ENCODE measurements around the gene WNK2. TPM values are rescaled to one million over a fixed set of nuclear protein-coding genes. Genes with fewer than 3 reads are reported as not detected.
"Not testable (repeated sequence)": the region's sequence is repeated elsewhere in the genome, so short reads cannot be mapped to it uniquely, and the experiment has no call there.

WNK2 gene
- total RNA-seq, 1 donor from 2014 or later, result 1.9 TPM

- Mint-ChIP-seq H3K4me3 (ENCODE audit: unreplicated experiment) (no peak overlapping the region), H3K27ac (ENCODE audit: unreplicated experiment) (no peak overlapping the region), H3K36me3 (ENCODE audit: low read depth, unreplicated experiment) (no peaks in the 10 kb centered on the region), H3K27me3 (ENCODE audit: low read depth, unreplicated experiment) (peaks cover 48% of the 10 kb centered on the region), H3K9me3 (ENCODE audit: unreplicated experiment) (no peaks in the 10 kb centered on the region), H3K4me1 (ENCODE audit: low read depth, unreplicated experiment) (peaks cover 2% of the 10 kb centered on the region)
- Histone ChIP-seq H3K27ac (ENCODE audit: low read depth, low read length) (no peak overlapping the region), H3K27me3 (ENCODE audit: insufficient read depth, low read length) (no peaks in the 10 kb centered on the region), H4K20me1 (ENCODE audit: insufficient read depth, low read length) (no peaks in the 10 kb centered on the region), H2AFZ (ENCODE audit: low read depth, low read length) (no peak overlapping the region), H3K4me2 (ENCODE audit: low read length) (no peak overlapping the region), H3K79me2 (ENCODE audit: insufficient read depth, low read length) (no peaks in the 10 kb centered on the region), H3K4me3 (ENCODE audit: insufficient read depth, low read depth, low read length) (no peak overlapping the region), H3K36me3 (ENCODE audit: insufficient read depth, low read length) (no peaks in the 10 kb centered on the region), H3K4me1 (ENCODE audit: insufficient read depth, low read length) (no peaks in the 10 kb centered on the region), H3K9ac (ENCODE audit: low read length) (no peak overlapping the region), H3K9me3 (ENCODE audit: insufficient read depth, low read depth, low read length) (no peaks in the 10 kb centered on the region)
- TF ChIP-seq, protein P1, sequence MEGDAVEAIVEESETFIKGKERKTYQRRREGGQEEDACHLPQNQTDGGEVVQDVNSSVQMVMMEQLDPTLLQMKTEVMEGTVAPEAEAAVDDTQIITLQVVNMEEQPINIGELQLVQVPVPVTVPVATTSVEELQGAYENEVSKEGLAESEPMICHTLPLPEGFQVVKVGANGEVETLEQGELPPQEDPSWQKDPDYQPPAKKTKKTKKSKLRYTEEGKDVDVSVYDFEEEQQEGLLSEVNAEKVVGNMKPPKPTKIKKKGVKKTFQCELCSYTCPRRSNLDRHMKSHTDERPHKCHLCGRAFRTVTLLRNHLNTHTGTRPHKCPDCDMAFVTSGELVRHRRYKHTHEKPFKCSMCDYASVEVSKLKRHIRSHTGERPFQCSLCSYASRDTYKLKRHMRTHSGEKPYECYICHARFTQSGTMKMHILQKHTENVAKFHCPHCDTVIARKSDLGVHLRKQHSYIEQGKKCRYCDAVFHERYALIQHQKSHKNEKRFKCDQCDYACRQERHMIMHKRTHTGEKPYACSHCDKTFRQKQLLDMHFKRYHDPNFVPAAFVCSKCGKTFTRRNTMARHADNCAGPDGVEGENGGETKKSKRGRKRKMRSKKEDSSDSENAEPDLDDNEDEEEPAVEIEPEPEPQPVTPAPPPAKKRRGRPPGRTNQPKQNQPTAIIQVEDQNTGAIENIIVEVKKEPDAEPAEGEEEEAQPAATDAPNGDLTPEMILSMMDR (IDR thresholded peaks at IDR 0.05; ENCODE audit: insufficient read depth, low read depth, low read length), result no peak
- TF ChIP-seq EZH2 (IDR thresholded peaks at IDR 0.05; ENCODE audit: insufficient read depth, low read length), result no peak
- DNase-seq (ENCODE audit: low read depth) (no peak), FAIRE-seq (no peak)
Measured at GRCh38 chr9:93247892-93248291, 64.0 kb downstream of the WNK2 start.

GRCh38 chr9:93248386-93249040 lies 64.6 kb downstream of the WNK2 start:
- no peak for DNase-seq (ENCODE audit: low read depth)
- Histone ChIP-seq H3K9me3 (ENCODE audit: insufficient read depth, low read depth, low read length) (no peaks in the 10 kb centered on the region), H3K4me1 (ENCODE audit: insufficient read depth, low read length) (no peaks in the 10 kb centered on the region), H3K79me2 (ENCODE audit: insufficient read depth, low read length) (no peaks in the 10 kb centered on the region), H3K27ac (ENCODE audit: low read depth, low read length) (no peak overlapping the region), H2AFZ (ENCODE audit: low read depth, low read length) (no peak overlapping the region), H3K4me2 (ENCODE audit: low read length) (no peak overlapping the region), H3K27me3 (ENCODE audit: insufficient read depth, low read length) (no peaks in the 10 kb centered on the region), H3K9ac (ENCODE audit: low read length) (no peak overlapping the region), H3K4me3 (ENCODE audit: insufficient read depth, low read depth, low read length) (no peak overlapping the region), H4K20me1 (ENCODE audit: insufficient read depth, low read length) (no peaks in the 10 kb centered on the region), H3K36me3 (ENCODE audit: insufficient read depth, low read length) (no peaks in the 10 kb centered on the region)
- Mint-ChIP-seq H3K27ac (ENCODE audit: unreplicated experiment) (no peak overlapping the region), H3K4me1 (ENCODE audit: low read depth, unreplicated experiment) (peaks cover 2% of the 10 kb centered on the region), H3K27me3 (ENCODE audit: low read depth, unreplicated experiment) (peaks cover 43% of the 10 kb centered on the region), H3K36me3 (ENCODE audit: low read depth, unreplicated experiment) (no peaks in the 10 kb centered on the region), H3K9me3 (ENCODE audit: unreplicated experiment) (no peaks in the 10 kb centered on the region), H3K4me3 (ENCODE audit: unreplicated experiment) (no peak overlapping the region)
- no peak for FAIRE-seq
- TF ChIP-seq, protein P1 (IDR thresholded peaks at IDR 0.05; ENCODE audit: insufficient read depth, low read depth, low read length), result no peak
- no peak for TF ChIP-seq EZH2 (IDR thresholded peaks at IDR 0.05; ENCODE audit: insufficient read depth, low read length)

DNA sequence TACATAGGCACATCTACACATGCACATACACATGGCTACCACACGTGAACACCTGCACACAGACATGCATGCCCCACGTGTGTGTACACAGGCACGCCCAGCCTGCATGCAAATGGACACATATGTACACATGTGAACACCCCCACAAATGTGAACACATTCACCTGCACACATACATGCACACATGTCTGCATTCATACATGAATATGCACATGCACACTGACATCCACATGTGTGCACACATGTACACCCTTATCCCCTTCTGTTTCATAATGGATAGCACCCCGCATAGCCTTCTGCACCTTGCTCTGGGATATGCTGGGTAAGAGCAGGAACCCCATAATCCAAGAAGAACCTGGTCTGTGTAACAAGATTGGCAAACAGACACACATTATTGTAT lies 66.2 kb downstream of the WNK2 start:
- no peaks in the 10 kb centered on the region for H3K36me3 Mint-ChIP-seq (ENCODE audit: low read depth, unreplicated experiment)
- Histone ChIP-seq H3K27me3 (ENCODE audit: insufficient read depth, low read length) (no peaks in the 10 kb centered on the region), H4K20me1 (ENCODE audit: insufficient read depth, low read length) (no peaks in the 10 kb centered on the region), H2AFZ (ENCODE audit: low read depth, low read length) (no peak overlapping the region), H3K79me2 (ENCODE audit: insufficient read depth, low read length) (no peaks in the 10 kb centered on the region), H3K36me3 (ENCODE audit: insufficient read depth, low read length) (no peaks in the 10 kb centered on the region), H3K27ac (ENCODE audit: low read depth, low read length) (no peak overlapping the region), H3K9ac (ENCODE audit: low read length) (no peak overlapping the region), H3K4me2 (ENCODE audit: low read length) (no peak overlapping the region), H3K9me3 (ENCODE audit: insufficient read depth, low read depth, low read length) (no peaks in the 10 kb centered on the region), H3K4me1 (ENCODE audit: insufficient read depth, low read length) (no peaks in the 10 kb centered on the region), H3K4me3 (ENCODE audit: insufficient read depth, low read depth, low read length) (no peak overlapping the region)
- no peak overlapping the region for H3K4me3 Mint-ChIP-seq (ENCODE audit: unreplicated experiment)
- peaks cover 2% of the 10 kb centered on the region for H3K4me1 Mint-ChIP-seq (ENCODE audit: low read depth, unreplicated experiment)
- no peak for DNase-seq (ENCODE audit: low read depth)
- TF ChIP-seq, protein P1 (IDR thresholded peaks at IDR 0.05; ENCODE audit: insufficient read depth, low read depth, low read length), result no peak
- no peak for TF ChIP-seq EZH2 (IDR thresholded peaks at IDR 0.05; ENCODE audit: insufficient read depth, low read length)
- H3K9me3 Mint-ChIP-seq (ENCODE audit: unreplicated experiment), result no peaks in the 10 kb centered on the region
- no peak for FAIRE-seq
- H3K27me3 Mint-ChIP-seq (ENCODE audit: low read depth, unreplicated experiment), result peaks cover 45% of the 10 kb centered on the region
- no peak overlapping the region for H3K27ac Mint-ChIP-seq (ENCODE audit: unreplicated experiment)

- not testable (repeated sequence) for H3K4me3 ChIP-seq (ENCODE audit: insufficient read depth, low read depth, low read length); H3K4me2 ChIP-seq (ENCODE audit: low read length); H3K4me1 ChIP-seq (ENCODE audit: insufficient read depth, low read length); H3K4me1 Mint-ChIP-seq (ENCODE audit: low read depth, unreplicated experiment); H3K27me3 ChIP-seq (ENCODE audit: insufficient read depth, low read length); H3K36me3 Mint-ChIP-seq (ENCODE audit: low read depth, unreplicated experiment); H3K79me2 ChIP-seq (ENCODE audit: insufficient read depth, low read length); FAIRE-seq; H3K27ac ChIP-seq (ENCODE audit: low read depth, low read length); H4K20me1 ChIP-seq (ENCODE audit: insufficient read depth, low read length); H3K9ac ChIP-seq (ENCODE audit: low read length); H3K9me3 Mint-ChIP-seq (ENCODE audit: unreplicated experiment); H3K27ac Mint-ChIP-seq (ENCODE audit: unreplicated experiment); H3K9me3 ChIP-seq (ENCODE audit: insufficient read depth, low read depth, low read length); DNase-seq (ENCODE audit: low read depth); H3K4me3 Mint-ChIP-seq (ENCODE audit: unreplicated experiment); H3K36me3 ChIP-seq (ENCODE audit: insufficient read depth, low read length); H2AFZ ChIP-seq (ENCODE audit: low read depth, low read length)
- peaks cover 40% of the 10 kb centered on the region for H3K27me3 Mint-ChIP-seq (ENCODE audit: low read depth, unreplicated experiment)
Measured at GRCh38 chr9:93251309-93251708, 67.4 kb downstream of the WNK2 start.
